Muscle layer of duodenum (tissue), 2 donors: ENCODE measurements around the gene MLPH.
"Not testable (repeated sequence)": the region's sequence is repeated elsewhere in the genome, so short reads cannot be mapped to it uniquely, and the experiment has no call there.

Experiments
- H3K27ac ChIP-seq: one replicate; pipeline ENCODE4 v1.7.0; 2013; ENCODE audit warnings: mild to moderate bottlenecking, low read length
- H3K27me3 ChIP-seq: one replicate; pipeline ENCODE4 v1.7.0; 2013; ENCODE audit warnings: low read depth, mild to moderate bottlenecking, control low read depth, low read length
- H3K36me3 ChIP-seq, 2 donors: one replicate each; pipeline ENCODE4 v1.7.0; 2013; ENCODE audit warnings: low read length in 2 of 2, control low read depth in 1 of 2, mild to moderate bottlenecking in 1 of 2; ENCODE audit not compliant: insufficient read depth in 2 of 2, control insufficient read depth in 1 of 2
- H3K4me1 ChIP-seq, 2 donors: one replicate each; pipeline ENCODE4 v1.7.0; 2013; ENCODE audit warnings: low read length in 2 of 2, mild to moderate bottlenecking in 2 of 2, control low read depth in 1 of 2, moderate library complexity in 1 of 2; ENCODE audit not compliant: insufficient read depth in 2 of 2, control insufficient read depth in 1 of 2
- H3K4me3 ChIP-seq, 2 donors: one replicate each; pipeline ENCODE4 v1.7.0; 2013; ENCODE audit warnings: low read length in 2 of 2, low read depth in 1 of 2, mild to moderate bottlenecking in 1 of 2
- H3K9me3 ChIP-seq, 2 donors: one replicate each; pipeline ENCODE4 v1.7.0; 2013; ENCODE audit warnings: low read length in 2 of 2, control low read depth in 1 of 2, mild to moderate bottlenecking in 1 of 2; ENCODE audit not compliant: control insufficient read depth in 1 of 2
- donor health status: healthy.

The MLPH gene

GRCh38 chr2:237585590-237586221, 98.7 kb downstream of the MLPH start:
- H3K4me3 ChIP-seq, result no peak overlapping the region
- no peaks in the 10 kb centered on the region for H3K36me3 ChIP-seq
- peaks cover 10 to 15% of the 10 kb centered on the region in 2 donors for H3K4me1 ChIP-seq
- H3K27ac ChIP-seq, result no peak overlapping the region
- no peaks in the 10 kb centered on the region for H3K27me3 ChIP-seq
- H3K9me3 ChIP-seq, result no peaks in the 10 kb centered on the region

- Histone ChIP-seq H3K4me3 (no peak overlapping the region), H3K36me3 (no peaks in the 10 kb centered on the region), H3K4me1 (peaks cover 6 to 9% of the 10 kb centered on the region in 2 donors), H3K27ac (no peak overlapping the region), H3K27me3 (no peaks in the 10 kb centered on the region), H3K9me3 (no peaks in the 10 kb centered on the region)
Measured at GRCh38 chr2:237588044-237588696, 101.1 kb downstream of the MLPH start.

- peak within 1 kb of the TSS; percentile 24 for H3K27ac ChIP-seq
- no peaks in the 10 kb centered on the region for H3K9me3 ChIP-seq
- peaks cover 6 to 12% of the 10 kb centered on the region in 2 donors for H3K4me1 ChIP-seq
- peak within 1 kb of the TSS in 1 of 2 donors; percentile 42 for H3K4me3 ChIP-seq
- H3K27me3 ChIP-seq, result no peaks in the 10 kb centered on the region
- H3K36me3 ChIP-seq, result no peaks in the 10 kb centered on the region
Measured at GRCh38 chr2:237590272-237591140, 103.5 kb downstream of the MLPH start, which contains the start of gene RAB17. Gene RAB17, minus strand, starts transcription at chr2:237590734. Its CDS starts 4,580 bp downstream, at chr2:237586154.

- H3K36me3 ChIP-seq, result no peaks in the 10 kb centered on the region
- H3K4me1 ChIP-seq, result peaks cover 6 to 12% of the 10 kb centered on the region in 2 donors
- no peaks in the 10 kb centered on the region for H3K27me3 ChIP-seq
- H3K27ac ChIP-seq, result peak overlapping the region; percentile 24
- H3K9me3 ChIP-seq, result no peaks in the 10 kb centered on the region
- H3K4me3 ChIP-seq, result peak overlapping the region in 1 of 2 donors; percentile 42
Measured at GRCh38 chr2:237591141-237591881, 104.3 kb downstream of the MLPH start.

- no peak overlapping the region for H3K4me3 ChIP-seq
- no peak overlapping the region for H3K27ac ChIP-seq
- H3K9me3 ChIP-seq, result no peaks in the 10 kb centered on the region
- peaks cover 6 to 12% of the 10 kb centered on the region in 2 donors for H3K4me1 ChIP-seq
- no peaks in the 10 kb centered on the region for H3K27me3 ChIP-seq
- no peaks in the 10 kb centered on the region for H3K36me3 ChIP-seq
Measured at GRCh38 chr2:237592425-237592980, 105.5 kb downstream of the MLPH start.

- H3K27me3 ChIP-seq, result no peaks in the 10 kb centered on the region
- no peaks in the 10 kb centered on the region for H3K9me3 ChIP-seq
- no peaks in the 10 kb centered on the region for H3K36me3 ChIP-seq
- H3K4me3 ChIP-seq, result no peak overlapping the region
- peaks cover 6 to 12% of the 10 kb centered on the region in 2 donors for H3K4me1 ChIP-seq
- no peak overlapping the region for H3K27ac ChIP-seq
Measured at GRCh38 chr2:237593036-237593435, 106.0 kb downstream of the MLPH start.

- Histone ChIP-seq H3K4me3 (no peak overlapping the region), H3K27me3 (no peaks in the 10 kb centered on the region), H3K4me1 (peaks cover 6 to 12% of the 10 kb centered on the region in 2 donors), H3K36me3 (no peaks in the 10 kb centered on the region), H3K27ac (no peak overlapping the region), H3K9me3 (no peaks in the 10 kb centered on the region)
Measured at GRCh38 chr2:237593596-237594320, 106.7 kb downstream of the MLPH start.

- Histone ChIP-seq H3K9me3 (no peaks in the 10 kb centered on the region), H3K36me3 (no peaks in the 10 kb centered on the region), H3K4me3 (no peak overlapping the region), H3K27me3 (no peaks in the 10 kb centered on the region), H3K4me1 (peaks cover 6 to 12% of the 10 kb centered on the region in 2 donors), H3K27ac (peak overlapping the region; percentile 45)
Measured at GRCh38 chr2:237594514-237594871, 107.4 kb downstream of the MLPH start.

GRCh38 chr2:237595829-237596519, 108.9 kb downstream of the MLPH start:
- H3K4me3 ChIP-seq, H3K27ac ChIP-seq, H3K9me3 ChIP-seq, H3K36me3 ChIP-seq, H3K27me3 ChIP-seq: not testable (repeated sequence)
- H3K4me1 ChIP-seq, result peaks cover 0 to 12% of the 10 kb centered on the region in 2 donors
